Peyer's patch (tissue), 4 donors: ENCODE data around the gene CACNA2D2. TPM values are rescaled to one million over a fixed set of nuclear protein-coding genes. Genes with fewer than 3 reads are reported as not detected.

Experiments
- DNase-seq, 3 donors: peaks; one replicate each; pipeline ENCODE4 v3.0.0-alpha.2; 2017 to 2019
- H3K27ac ChIP-seq, 4 donors: fragments of 200-600 bp; sonication (generic); one replicate each; pipeline ENCODE4 v1.5.1; 2016 to 2019
- H3K27me3 ChIP-seq, 2 donors: fragments of 200-600 bp; sonication (generic); one replicate each; pipeline ENCODE4 v1.5.1; 2019
- H3K36me3 ChIP-seq, 3 donors: fragments of 200-600 bp; sonication (generic); one replicate each; pipeline ENCODE4 v1.5.1; 2016 to 2019
- H3K4me1 ChIP-seq, 4 donors: fragments of 200-600 bp; sonication (generic); one replicate each; pipeline ENCODE4 v1.5.1; 2016 to 2019
- H3K4me3 ChIP-seq, 4 donors: fragments of 200-600 bp; sonication (generic); 1 replicate in 3 of 4; 2 replicates in 1 of 4; pipeline ENCODE4 v1.5.1; 2016 to 2019; ENCODE audit warnings: mild to moderate bottlenecking in 1 of 4
- H3K9me3 ChIP-seq, 4 donors: fragments of 200-600 bp; sonication (generic); one replicate each; pipeline ENCODE4 v1.5.1; 2016 to 2019; ENCODE audit warnings: mild to moderate bottlenecking in 1 of 4
- CTCF ChIP-seq, 6 experiments: fragments of 450-650 bp in 4 of 6; fragments of 200-600 bp in 2 of 6; sonication (generic) in 1 of 6; IDR thresholded peaks; one replicate each; pipeline ENCODE4 v1.5.1; 2017 to 2019; ENCODE audit warnings: antibody characterized with exemption in 6 of 6, mild to moderate bottlenecking in 3 of 6, moderate library complexity in 1 of 6
- POLR2A ChIP-seq, 2 donors: fragments of 450-650 bp; IDR thresholded peaks; one replicate each; pipeline ENCODE4 v1.5.1; 2017; ENCODE audit warnings: antibody characterized with exemption in 2 of 2, mild to moderate bottlenecking in 2 of 2, moderate library complexity in 2 of 2
- total RNA-seq, 4 donors: library from RNA; depleted of rRNA; stranded (reverse); fragments of >200 nt; gene quantifications; one replicate each; pipeline ENCODE4 v1.1.0, GENCODE V29; 2016

Gene CACNA2D2
- total RNA-seq, 4 donors from 2014 or later, result 0.88 to 5.8 (median 1.2) TPM

GRCh38 chr3:50319894-50320625 is 183.4 kb downstream of the CACNA2D2 start:
- H3K9me3 ChIP-seq, result no peaks in the 10 kb centered on the region
- TF ChIP-seq POLR2A (IDR thresholded peaks at IDR 0.05) (no peak), CTCF (IDR thresholded peaks at IDR 0.05) (no peak)
- peaks cover 0 to 12% (median 0%) of the 10 kb centered on the region in 3 donors for H3K36me3 ChIP-seq
- DNase-seq, result peak in 1 of 3 donors; percentile 54
- H3K27ac ChIP-seq, result peak overlapping the region; percentile 88 to 95 (median 90)
- peak overlapping the region; percentile 77 to 98 (median 93) for H3K4me3 ChIP-seq
- no peaks in the 10 kb centered on the region for H3K27me3 ChIP-seq
- peaks cover 7 to 67% (median 22%) of the 10 kb centered on the region in 4 donors for H3K4me1 ChIP-seq

- TF ChIP-seq CTCF (IDR thresholded peaks at IDR 0.05), result no peak
- no peak for TF ChIP-seq POLR2A (IDR thresholded peaks at IDR 0.05)
- Histone ChIP-seq H3K9me3 (no peaks in the 10 kb centered on the region), H3K4me1 (peaks cover 7 to 60% (median 22%) of the 10 kb centered on the region in 4 donors), H3K27ac (peak overlapping the region in 1 of 4 donors; percentile 93), H3K4me3 (peak overlapping the region in 1 of 4 donors; percentile 77), H3K27me3 (no peaks in the 10 kb centered on the region), H3K36me3 (peaks cover 0 to 11% (median 0%) of the 10 kb centered on the region in 3 donors)
- DNase-seq, result peak in 1 of 3 donors; percentile 41
Measured at GRCh38 chr3:50319181-50319893, 184.1 kb downstream of the CACNA2D2 start.

- Histone ChIP-seq H3K27ac (peak overlapping the region in 1 of 4 donors; percentile 93), H3K4me1 (peaks cover 7 to 58% (median 22%) of the 10 kb centered on the region in 4 donors), H3K4me3 (peak overlapping the region in 1 of 4 donors; percentile 77), H3K36me3 (peaks cover 0 to 11% (median 0%) of the 10 kb centered on the region in 3 donors), H3K9me3 (no peaks in the 10 kb centered on the region), H3K27me3 (no peaks in the 10 kb centered on the region)
- TF ChIP-seq POLR2A (IDR thresholded peaks at IDR 0.05) (no peak), CTCF (IDR thresholded peaks at IDR 0.05) (no peak)
- peak in 1 of 3 donors; percentile 47 for DNase-seq
Measured at GRCh38 chr3:50318615-50319014, 184.8 kb downstream of the CACNA2D2 start.

- H3K4me1 ChIP-seq, result peaks cover 7 to 58% (median 22%) of the 10 kb centered on the region in 4 donors
- TF ChIP-seq POLR2A (IDR thresholded peaks at IDR 0.05) (no peak), CTCF (IDR thresholded peaks at IDR 0.05) (no peak)
- no peak overlapping the region for H3K4me3 ChIP-seq
- no peak for DNase-seq
- peak overlapping the region in 2 of 4 donors; percentile 79 to 93 for H3K27ac ChIP-seq
- no peaks in the 10 kb centered on the region for H3K27me3 ChIP-seq
- H3K36me3 ChIP-seq, result peaks cover 0 to 11% (median 0%) of the 10 kb centered on the region in 3 donors
- H3K9me3 ChIP-seq, result no peaks in the 10 kb centered on the region
Measured at GRCh38 chr3:50318163-50318562, 185.3 kb downstream of the CACNA2D2 start.

- TF ChIP-seq CTCF (IDR thresholded peaks at IDR 0.05) (no peak), POLR2A (IDR thresholded peaks at IDR 0.05) (no peak)
- Histone ChIP-seq H3K27ac (peak overlapping the region; percentile 52 to 93 (median 74)), H3K36me3 (peaks cover 0 to 11% (median 0%) of the 10 kb centered on the region in 3 donors), H3K4me1 (peaks cover 5 to 55% (median 22%) of the 10 kb centered on the region in 4 donors), H3K4me3 (peak overlapping the region in 1 of 4 donors; percentile 14), H3K27me3 (no peaks in the 10 kb centered on the region), H3K9me3 (no peaks in the 10 kb centered on the region)
- DNase-seq, result peak in 1 of 3 donors; percentile 73
Measured at GRCh38 chr3:50317300-50317699, 186.1 kb downstream of the CACNA2D2 start.
